ENCODE measurements around the gene CYP3A7. TPM values are rescaled to one million over a fixed set of nuclear protein-coding genes. Genes with fewer than 3 reads are reported as not detected.

CYP3A7 gene
- total and polyA plus RNA-seq, 2 of the 13 experiments (the other 11 are each of a cell fraction or from before 2014, with no cell fraction given), result 5.8 to 6.4 TPM

GRCh38 chr7:99729486-99730237, 5.3 kb downstream of the CYP3A7 start (continued):
- no peak for TF ChIP-seq IRF9 (CRISPR knock-in tag; IDR thresholded peaks at IDR 0.05; ENCODE audit: borderline replicate concordance)
- TF ChIP-seq ZBTB40 (IDR thresholded peaks at IDR 0.05), result no peak
- TF ChIP-seq ZBTB40 (CRISPR knock-in tag; IDR thresholded peaks at IDR 0.05), result no peak
- no peak for TF ChIP-seq RBM39 (IDR thresholded peaks at IDR 0.05; ENCODE audit: low read depth, low read length, poor library complexity, severe bottlenecking)
- no peak for TF ChIP-seq ZSCAN5A (CRISPR knock-in tag; IDR thresholded peaks at IDR 0.05; ENCODE audit: borderline replicate concordance)
- no peak for TF ChIP-seq ZNF296 (CRISPR knock-in tag; conservative IDR thresholded peaks at IDR 0.05)
- peak; percentile 75 for TF ChIP-seq ZNF644 (CRISPR knock-in tag; IDR thresholded peaks at IDR 0.05; ENCODE audit: low read depth)
- no peak for TF ChIP-seq ZFP36L2 (CRISPR knock-in tag; IDR thresholded peaks at IDR 0.05)
- TF ChIP-seq SMC3 (IDR thresholded peaks at IDR 0.05; ENCODE audit: low read length), result peak; percentile 38; the same call in 1 of the 2 replicates
- TF ChIP-seq ZFP91 (CRISPR knock-in tag; IDR thresholded peaks at IDR 0.05; ENCODE audit: borderline replicate concordance), result no peak
- TF ChIP-seq ZBTB1 (CRISPR knock-in tag; IDR thresholded peaks at IDR 0.05; ENCODE audit: borderline replicate concordance), result no peak
- TF ChIP-seq FOSL2 (CRISPR knock-in tag; IDR thresholded peaks at IDR 0.05), result peak; percentile 81
- TF ChIP-seq PATZ1 (CRISPR knock-in tag; IDR thresholded peaks at IDR 0.05), result peak; percentile 94
